HepG2 (cell line): ENCODE measurements around the gene FNBP1L.

Experiments used
- GABPA ChIP-seq, 2 experiments: IDR thresholded peaks; 2 replicates each; pipeline ENCODE4 v1.6.1; 2011 to 2016; ENCODE audit warnings: low read depth in 2 of 2, low read length in 1 of 2, missing biosample characterization in 1 of 2, missing genetic modification characterization in 1 of 2
- TF ChIP-seq, protein P1 (sequence below), 2 experiments: fragments of 450-650 bp in 1 of 2; sonication (generic) in 1 of 2; formaldehyde crosslinking in 1 of 2; IDR thresholded peaks; 2 replicates each; pipeline versions ENCODE4 v1.6.1 to v1.8.0; 2016 to 2022; ENCODE audit warnings: antibody characterized with exemption in 1 of 2, mild to moderate bottlenecking in 1 of 2, missing genetic modification reagents in 1 of 2

DNA sequence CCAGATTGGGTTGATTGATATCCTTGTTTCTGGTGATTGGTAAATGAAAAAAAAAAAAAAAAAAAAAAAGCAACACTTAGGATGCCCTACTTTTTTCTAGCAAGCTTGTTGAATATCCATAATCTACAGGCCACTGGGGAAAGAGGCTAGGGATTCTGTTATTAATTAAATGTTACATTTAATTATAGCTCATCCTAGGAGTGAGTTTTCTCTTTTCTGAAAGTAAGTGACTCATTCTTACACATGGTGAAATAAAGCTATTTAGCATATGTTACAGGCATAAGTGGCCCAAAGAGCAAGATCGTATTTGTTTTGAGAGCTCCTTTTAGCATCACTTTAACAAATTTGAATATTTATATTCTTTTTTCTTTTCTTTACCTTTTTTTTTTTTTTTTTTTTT, 94.5 kb downstream of the FNBP1L start:
- TF ChIP-seq GABPA (IDR thresholded peaks at IDR 0.05; ENCODE audit: low read depth, low read length): no peak
- no peak for TF ChIP-seq GABPA (CRISPR knock-in tag; IDR thresholded peaks at IDR 0.05; ENCODE audit: low read depth)
- TF ChIP-seq, protein P1, sequence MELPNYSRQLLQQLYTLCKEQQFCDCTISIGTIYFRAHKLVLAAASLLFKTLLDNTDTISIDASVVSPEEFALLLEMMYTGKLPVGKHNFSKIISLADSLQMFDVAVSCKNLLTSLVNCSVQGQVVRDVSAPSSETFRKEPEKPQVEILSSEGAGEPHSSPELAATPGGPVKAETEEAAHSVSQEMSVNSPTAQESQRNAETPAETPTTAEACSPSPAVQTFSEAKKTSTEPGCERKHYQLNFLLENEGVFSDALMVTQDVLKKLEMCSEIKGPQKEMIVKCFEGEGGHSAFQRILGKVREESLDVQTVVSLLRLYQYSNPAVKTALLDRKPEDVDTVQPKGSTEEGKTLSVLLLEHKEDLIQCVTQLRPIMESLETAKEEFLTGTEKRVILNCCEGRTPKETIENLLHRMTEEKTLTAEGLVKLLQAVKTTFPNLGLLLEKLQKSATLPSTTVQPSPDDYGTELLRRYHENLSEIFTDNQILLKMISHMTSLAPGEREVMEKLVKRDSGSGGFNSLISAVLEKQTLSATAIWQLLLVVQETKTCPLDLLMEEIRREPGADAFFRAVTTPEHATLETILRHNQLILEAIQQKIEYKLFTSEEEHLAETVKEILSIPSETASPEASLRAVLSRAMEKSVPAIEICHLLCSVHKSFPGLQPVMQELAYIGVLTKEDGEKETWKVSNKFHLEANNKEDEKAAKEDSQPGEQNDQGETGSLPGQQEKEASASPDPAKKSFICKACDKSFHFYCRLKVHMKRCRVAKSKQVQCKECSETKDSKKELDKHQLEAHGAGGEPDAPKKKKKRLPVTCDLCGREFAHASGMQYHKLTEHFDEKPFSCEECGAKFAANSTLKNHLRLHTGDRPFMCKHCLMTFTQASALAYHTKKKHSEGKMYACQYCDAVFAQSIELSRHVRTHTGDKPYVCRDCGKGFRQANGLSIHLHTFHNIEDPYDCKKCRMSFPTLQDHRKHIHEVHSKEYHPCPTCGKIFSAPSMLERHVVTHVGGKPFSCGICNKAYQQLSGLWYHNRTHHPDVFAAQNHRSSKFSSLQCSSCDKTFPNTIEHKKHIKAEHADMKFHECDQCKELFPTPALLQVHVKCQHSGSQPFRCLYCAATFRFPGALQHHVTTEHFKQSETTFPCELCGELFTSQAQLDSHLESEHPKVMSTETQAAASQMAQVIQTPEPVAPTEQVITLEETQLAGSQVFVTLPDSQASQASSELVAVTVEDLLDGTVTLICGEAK (IDR thresholded peaks at IDR 0.05): no peak
- TF ChIP-seq, protein P1 (CRISPR knock-in tag; IDR thresholded peaks at IDR 0.05): no peak
